ENCODE results near the gene TP53BP2. TPM values are rescaled to one million over a fixed set of nuclear protein-coding genes. Genes with fewer than 3 reads are reported as not detected.

TP53BP2 gene
- total RNA-seq, 1 donor from 2014 or later, result 46.6 TPM

GRCh38 chr1:223825767-223826748 lies 19.7 kb downstream of the TP53BP2 start:
- no peak overlapping the region for H3K4me3 Mint-ChIP-seq (ENCODE audit: unreplicated experiment)
- no peak overlapping the region for H3K27ac Mint-ChIP-seq (ENCODE audit: unreplicated experiment)
- Histone ChIP-seq H3K4me1 (ENCODE audit: insufficient read depth, low read length) (peaks cover 7% of the 10 kb centered on the region), H2AFZ (ENCODE audit: low read depth, low read length) (no peak overlapping the region), H3K9ac (ENCODE audit: low read length) (no peak overlapping the region), H3K27me3 (ENCODE audit: insufficient read depth, low read length) (no peaks in the 10 kb centered on the region), H3K36me3 (ENCODE audit: insufficient read depth, low read length) (peaks cover under 1% of the 10 kb centered on the region), H3K9me3 (ENCODE audit: insufficient read depth, low read depth, low read length) (no peaks in the 10 kb centered on the region), H4K20me1 (ENCODE audit: insufficient read depth, low read length) (peaks cover 71% of the 10 kb centered on the region), H3K27ac (ENCODE audit: low read depth, low read length) (no peak overlapping the region), H3K4me3 (ENCODE audit: insufficient read depth, low read depth, low read length) (no peak overlapping the region), H3K79me2 (ENCODE audit: insufficient read depth, low read length) (peaks cover 100% of the 10 kb centered on the region), H3K4me2 (ENCODE audit: low read length) (no peak overlapping the region)
- no peaks in the 10 kb centered on the region for H3K9me3 Mint-ChIP-seq (ENCODE audit: unreplicated experiment)
- no peak for TF ChIP-seq CTCF (IDR thresholded peaks at IDR 0.05; ENCODE audit: insufficient read depth, low read depth, low read length)
- no peak for TF ChIP-seq EZH2 (IDR thresholded peaks at IDR 0.05; ENCODE audit: insufficient read depth, low read length)
- FAIRE-seq, result no peak
- peaks cover 3% of the 10 kb centered on the region for H3K36me3 Mint-ChIP-seq (ENCODE audit: low read depth, unreplicated experiment)
- DNase-seq (ENCODE audit: low read depth), result no peak
- no peaks in the 10 kb centered on the region for H3K27me3 Mint-ChIP-seq (ENCODE audit: low read depth, unreplicated experiment)
- H3K4me1 Mint-ChIP-seq (ENCODE audit: low read depth, unreplicated experiment), result peaks cover 19% of the 10 kb centered on the region

GRCh38 chr1:223824712-223825111 lies 21.0 kb downstream of the TP53BP2 start:
- Histone ChIP-seq H3K27me3 (ENCODE audit: insufficient read depth, low read length) (no peaks in the 10 kb centered on the region), H3K4me1 (ENCODE audit: insufficient read depth, low read length) (peaks cover 7% of the 10 kb centered on the region), H3K9me3 (ENCODE audit: insufficient read depth, low read depth, low read length) (no peaks in the 10 kb centered on the region), H3K79me2 (ENCODE audit: insufficient read depth, low read length) (peaks cover 97% of the 10 kb centered on the region), H2AFZ (ENCODE audit: low read depth, low read length) (no peak overlapping the region), H4K20me1 (ENCODE audit: insufficient read depth, low read length) (peaks cover 81% of the 10 kb centered on the region), H3K36me3 (ENCODE audit: insufficient read depth, low read length) (peaks cover 6% of the 10 kb centered on the region), H3K9ac (ENCODE audit: low read length) (no peak overlapping the region), H3K27ac (ENCODE audit: low read depth, low read length) (no peak overlapping the region), H3K4me3 (ENCODE audit: insufficient read depth, low read depth, low read length) (no peak overlapping the region), H3K4me2 (ENCODE audit: low read length) (no peak overlapping the region)
- peaks cover 3% of the 10 kb centered on the region for H3K36me3 Mint-ChIP-seq (ENCODE audit: low read depth, unreplicated experiment)
- H3K27ac Mint-ChIP-seq (ENCODE audit: unreplicated experiment), result no peak overlapping the region
- no peak for TF ChIP-seq EZH2 (IDR thresholded peaks at IDR 0.05; ENCODE audit: insufficient read depth, low read length)
- no peak for TF ChIP-seq CTCF (IDR thresholded peaks at IDR 0.05; ENCODE audit: insufficient read depth, low read depth, low read length)
- H3K9me3 Mint-ChIP-seq (ENCODE audit: unreplicated experiment), result no peaks in the 10 kb centered on the region
- FAIRE-seq (no peak), DNase-seq (ENCODE audit: low read depth) (no peak)
- H3K27me3 Mint-ChIP-seq (ENCODE audit: low read depth, unreplicated experiment), result no peaks in the 10 kb centered on the region
- peaks cover 31% of the 10 kb centered on the region for H3K4me1 Mint-ChIP-seq (ENCODE audit: low read depth, unreplicated experiment)
- no peak overlapping the region for H3K4me3 Mint-ChIP-seq (ENCODE audit: unreplicated experiment)

GRCh38 chr1:223824287-223824686 lies 21.5 kb downstream of the TP53BP2 start:
- DNase-seq (ENCODE audit: low read depth) (no peak), FAIRE-seq (no peak)
- H3K27me3 ChIP-seq (ENCODE audit: insufficient read depth, low read length), result no peaks in the 10 kb centered on the region
- no peak overlapping the region for H3K27ac ChIP-seq (ENCODE audit: low read depth, low read length)
- H2AFZ ChIP-seq (ENCODE audit: low read depth, low read length), result no peak overlapping the region
- TF ChIP-seq EZH2 (IDR thresholded peaks at IDR 0.05; ENCODE audit: insufficient read depth, low read length) (no peak), CTCF (IDR thresholded peaks at IDR 0.05; ENCODE audit: insufficient read depth, low read depth, low read length) (no peak)
- H3K9me3 ChIP-seq (ENCODE audit: insufficient read depth, low read depth, low read length), result no peaks in the 10 kb centered on the region
- H3K36me3 ChIP-seq (ENCODE audit: insufficient read depth, low read length), result peaks cover 6% of the 10 kb centered on the region
- H3K9ac ChIP-seq (ENCODE audit: low read length), result no peak overlapping the region
- H3K4me3 ChIP-seq (ENCODE audit: insufficient read depth, low read depth, low read length), result no peak overlapping the region
- Mint-ChIP-seq H3K27me3 (ENCODE audit: low read depth, unreplicated experiment) (no peaks in the 10 kb centered on the region), H3K36me3 (ENCODE audit: low read depth, unreplicated experiment) (peaks cover 3% of the 10 kb centered on the region), H3K4me1 (ENCODE audit: low read depth, unreplicated experiment) (peaks cover 32% of the 10 kb centered on the region), H3K9me3 (ENCODE audit: unreplicated experiment) (no peaks in the 10 kb centered on the region), H3K27ac (ENCODE audit: unreplicated experiment) (no peak overlapping the region), H3K4me3 (ENCODE audit: unreplicated experiment) (peak overlapping the region; percentile 42)
- peaks cover 94% of the 10 kb centered on the region for H3K79me2 ChIP-seq (ENCODE audit: insufficient read depth, low read length)
- no peak overlapping the region for H3K4me2 ChIP-seq (ENCODE audit: low read length)
- peaks cover 79% of the 10 kb centered on the region for H4K20me1 ChIP-seq (ENCODE audit: insufficient read depth, low read length)
- H3K4me1 ChIP-seq (ENCODE audit: insufficient read depth, low read length), result peaks cover 7% of the 10 kb centered on the region

All from astrocyte (in vitro differentiated cells and primary cell).